GM18508 (cell line): Measurements from ENCODE around the gene ZDHHC5.

Experiments used
- ATAC-seq: cut with Tn5 transposase; IDR thresholded peaks from one replicate; pipeline ENCODE4 v1.9.1; 2021; ENCODE audit warnings: moderate number of reproducible peaks; ENCODE audit not compliant: insufficient read depth, unreplicated experiment

Gene ZDHHC5

GRCh38 chr11:57727185-57727584 is 59.3 kb downstream of the ZDHHC5 start:
- ATAC-seq, result no peak

GRCh38 chr11:57728829-57729228 is 60.9 kb downstream of the ZDHHC5 start:
- ATAC-seq, result no peak

GRCh38 chr11:57729479-57729878 is 61.6 kb downstream of the ZDHHC5 start:
- no peak for ATAC-seq

- ATAC-seq, result no peak
Observed at GRCh38 chr11:57732661-57733060, 64.7 kb downstream of the ZDHHC5 start.

GRCh38 chr11:57735619-57736298 is 67.8 kb downstream of the ZDHHC5 start:
- no peak for ATAC-seq

GRCh38 chr11:57741132-57742086 is 73.5 kb downstream of the ZDHHC5 start, which contains the start of gene SELENOH:
SELENOH (plus strand) TSS chr11:57741491; CDS start chr11:57741596, 105 bp downstream.
- peak; percentile 78 for ATAC-seq

- ATAC-seq, result no peak
Observed at GRCh38 chr11:57742087-57742452, 74.2 kb downstream of the ZDHHC5 start.

- ATAC-seq, result no peak
Observed at GRCh38 chr11:57744357-57744756, 76.4 kb downstream of the ZDHHC5 start.

- no peak for ATAC-seq
Observed at GRCh38 chr11:57745206-57745605, 77.3 kb downstream of the ZDHHC5 start.

GRCh38 chr11:57746920-57747319 is 79.0 kb downstream of the ZDHHC5 start:
- ATAC-seq, result no peak
